ENCODE measurements around the gene GRIN1. TPM values are rescaled to one million over a fixed set of nuclear protein-coding genes. Genes with fewer than 3 reads are reported as not detected.
"Not testable (repeated sequence)": the region's sequence is repeated elsewhere in the genome, so short reads cannot be mapped to it uniquely, and the experiment has no call there.

Gene GRIN1
- total RNA-seq, 2 donors from 2014 or later: 0.46 to 0.47 TPM

DNA sequence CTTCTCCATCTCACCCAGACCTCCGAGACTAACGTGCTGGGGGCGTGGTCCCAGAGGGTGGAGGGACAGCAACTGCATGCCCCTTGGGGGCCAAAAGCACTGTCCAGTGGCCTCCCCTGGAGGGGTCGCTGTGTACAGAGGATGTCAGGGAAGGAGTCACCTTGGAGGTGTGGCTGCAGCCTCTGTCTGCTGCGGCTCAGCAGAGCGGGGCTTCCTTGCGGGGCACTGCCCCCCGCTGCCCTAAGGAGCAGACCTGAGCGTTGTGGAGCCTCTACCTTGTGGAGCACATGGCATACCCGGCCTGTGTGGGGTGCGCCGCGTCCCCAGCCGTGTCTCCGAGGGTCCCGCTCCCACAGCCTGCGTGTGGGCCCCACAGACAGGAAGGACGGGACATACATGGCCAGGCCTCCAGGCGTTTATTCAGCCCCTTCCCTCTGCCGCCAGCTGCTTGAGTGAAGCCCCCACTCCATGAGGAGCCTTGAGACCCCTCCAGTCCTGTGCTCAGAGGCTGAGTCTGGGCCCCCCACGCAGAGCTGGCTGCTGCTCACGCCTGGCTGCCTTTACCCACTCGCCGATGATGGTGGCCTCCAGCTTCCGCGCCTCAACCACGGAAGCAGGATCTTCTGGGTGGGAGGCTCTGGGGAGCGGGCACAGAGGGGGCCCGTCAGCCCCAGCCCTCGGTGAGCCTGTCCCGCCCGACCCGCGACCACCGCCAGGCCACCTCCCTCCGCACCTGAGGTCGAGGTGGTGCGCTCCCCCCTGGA lies 28.6 kb upstream of the GRIN1 start:
- ATAC-seq: no peak
- intact Hi-C loops (cut with DNase I, micrococcal nuclease): loop anchor here in 1 of 2 donors (10.0 kb wide), 1 partner anchor 124 kb away; the partner anchor contains the start of gene SLC34A3

DNA sequence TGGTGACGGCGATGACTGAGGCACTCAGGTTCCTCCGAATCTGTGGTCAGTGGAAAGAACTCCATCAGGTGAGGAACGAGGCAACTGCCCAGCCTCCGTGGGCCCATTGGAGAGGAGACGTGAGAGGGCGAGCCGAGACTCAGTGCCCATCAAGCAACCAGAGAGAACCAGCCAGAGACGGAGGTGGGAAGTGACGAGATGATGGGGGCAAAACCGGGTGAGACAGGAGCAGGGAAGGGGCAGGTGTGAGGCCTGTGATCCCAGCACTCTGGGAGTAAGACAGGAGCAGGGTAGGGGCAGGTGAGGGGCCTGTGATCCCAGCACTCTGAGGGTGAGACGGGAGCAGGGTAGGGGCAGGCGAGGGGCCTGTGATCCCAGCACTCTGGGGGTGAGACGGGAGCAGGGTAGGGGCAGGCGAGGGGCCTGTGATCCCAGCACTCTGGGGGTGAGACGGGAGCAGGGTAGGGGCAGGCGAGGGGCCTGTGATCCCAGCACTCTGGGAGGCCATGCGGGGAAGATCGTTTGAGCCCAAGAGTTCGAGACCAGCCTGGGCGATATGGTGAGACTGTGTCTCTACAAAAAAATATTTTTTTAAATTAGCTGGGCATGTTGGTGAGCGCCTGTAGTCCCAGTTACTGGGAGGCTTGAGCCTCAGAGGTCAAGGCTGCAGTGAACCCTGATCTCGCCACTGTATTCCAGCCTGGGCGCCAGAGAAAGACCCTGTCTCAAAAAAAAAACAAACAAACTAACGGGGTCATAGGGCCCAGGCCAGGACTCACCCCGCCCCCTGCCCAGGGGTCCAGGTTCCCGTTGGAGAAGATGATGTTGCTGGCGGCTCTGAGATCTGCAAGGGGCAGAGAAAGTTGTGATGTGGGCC lies 27.8 kb upstream of the GRIN1 start:
- ATAC-seq: no peak
- intact Hi-C loops (cut with DNase I, micrococcal nuclease): loop anchor here in 1 of 2 donors (10.0 kb wide), 1 partner anchor 124 kb away; the partner anchor contains the start of gene SLC34A3

More for the DNA sequence above, 28.6 kb upstream of the GRIN1 start:
- no peak for DNase-seq

DNA sequence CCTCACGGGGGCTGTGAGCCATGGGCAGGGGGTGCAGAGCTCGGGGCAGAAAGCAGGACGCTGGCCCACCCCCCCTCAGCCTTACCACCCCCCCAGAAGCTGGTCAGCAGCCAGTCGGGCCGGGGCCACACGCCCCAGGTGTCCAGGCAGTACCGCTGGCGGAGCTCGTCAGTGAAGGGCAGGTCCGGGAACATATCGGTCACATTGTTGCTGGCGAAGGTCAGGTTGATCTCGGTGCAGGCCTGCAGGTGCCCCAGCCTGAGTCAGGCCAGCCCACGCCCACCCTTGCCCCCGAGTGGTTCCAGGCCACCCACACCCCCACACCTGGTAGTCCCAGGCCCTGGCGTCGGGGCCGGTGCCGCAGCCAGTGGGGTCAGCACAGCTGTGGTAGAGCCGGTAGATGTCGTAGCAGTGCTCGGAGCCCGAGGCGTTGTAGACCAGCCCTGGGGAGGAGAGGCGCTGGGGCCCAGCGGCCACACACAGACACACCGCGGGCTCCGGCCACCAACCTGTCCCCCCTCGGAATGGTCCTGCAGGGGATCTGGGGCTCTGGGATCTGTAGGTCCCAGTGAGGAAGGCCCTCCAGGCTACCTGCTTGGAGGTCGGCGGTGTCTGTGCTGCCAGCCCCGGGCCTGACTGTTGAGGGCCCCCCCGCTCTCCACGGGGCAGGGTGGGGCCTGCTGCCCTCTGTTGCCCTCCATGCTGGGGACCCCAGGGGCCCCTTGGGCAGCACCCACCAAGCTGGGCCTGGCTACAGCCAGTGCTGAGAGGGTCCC lies 27.0 kb upstream of the GRIN1 start:
- DNase-seq (no peak), ATAC-seq (no peak)
- intact Hi-C loops (cut with DNase I, micrococcal nuclease): loop anchor here in 1 of 2 donors (10.0 kb wide), 1 partner anchor 123 kb away; the partner anchor contains the start of gene SLC34A3

More for the DNA sequence above, 27.8 kb upstream of the GRIN1 start:
- DNase-seq: no peak

DNA sequence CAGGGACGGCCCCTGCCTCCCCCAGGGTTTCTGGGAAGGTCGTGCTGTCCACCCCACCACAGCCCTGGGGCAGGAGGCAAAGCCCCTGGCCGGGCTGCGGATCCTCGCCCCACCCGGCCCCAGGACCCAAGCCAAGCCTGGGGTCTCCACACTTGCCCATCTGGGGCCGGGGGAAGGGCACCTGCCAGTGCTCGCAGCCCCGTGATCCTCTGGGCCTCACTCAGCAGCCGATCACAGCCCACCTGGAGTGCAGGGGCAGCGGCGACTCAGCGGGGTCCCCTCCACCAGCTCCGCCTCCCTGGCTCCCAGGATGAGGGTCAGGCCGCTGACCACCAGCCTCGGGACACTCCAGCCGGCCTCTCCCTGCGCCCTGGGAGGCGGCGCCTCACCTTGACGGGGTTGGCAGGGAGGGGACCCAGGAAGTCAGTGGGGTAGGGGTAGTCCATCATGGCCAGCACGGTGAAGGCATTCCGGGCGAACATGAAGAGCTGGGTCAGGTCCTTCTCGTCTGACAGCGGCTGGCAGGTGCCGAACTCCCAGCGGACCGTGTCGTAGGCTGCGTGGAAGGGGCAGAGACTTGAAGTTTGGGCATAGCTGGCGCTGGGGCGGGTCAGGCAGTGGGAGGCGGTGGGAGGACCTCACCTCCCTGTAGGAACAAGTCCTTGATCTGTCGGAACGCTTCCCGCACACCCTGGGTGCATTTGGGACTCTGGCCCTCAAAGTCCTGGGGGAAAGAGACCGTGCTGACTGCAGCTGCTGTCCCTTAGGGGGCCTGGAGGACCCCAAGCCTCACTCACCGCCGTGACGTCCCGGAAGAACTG lies 26.2 kb upstream of the GRIN1 start:
- DNase-seq (no peak), ATAC-seq (no peak)
- intact Hi-C loops (cut with DNase I, micrococcal nuclease): loop anchor here in 1 of 2 donors (10.0 kb wide), 1 partner anchor 122 kb away; the partner anchor contains the start of gene SLC34A3

DNA sequence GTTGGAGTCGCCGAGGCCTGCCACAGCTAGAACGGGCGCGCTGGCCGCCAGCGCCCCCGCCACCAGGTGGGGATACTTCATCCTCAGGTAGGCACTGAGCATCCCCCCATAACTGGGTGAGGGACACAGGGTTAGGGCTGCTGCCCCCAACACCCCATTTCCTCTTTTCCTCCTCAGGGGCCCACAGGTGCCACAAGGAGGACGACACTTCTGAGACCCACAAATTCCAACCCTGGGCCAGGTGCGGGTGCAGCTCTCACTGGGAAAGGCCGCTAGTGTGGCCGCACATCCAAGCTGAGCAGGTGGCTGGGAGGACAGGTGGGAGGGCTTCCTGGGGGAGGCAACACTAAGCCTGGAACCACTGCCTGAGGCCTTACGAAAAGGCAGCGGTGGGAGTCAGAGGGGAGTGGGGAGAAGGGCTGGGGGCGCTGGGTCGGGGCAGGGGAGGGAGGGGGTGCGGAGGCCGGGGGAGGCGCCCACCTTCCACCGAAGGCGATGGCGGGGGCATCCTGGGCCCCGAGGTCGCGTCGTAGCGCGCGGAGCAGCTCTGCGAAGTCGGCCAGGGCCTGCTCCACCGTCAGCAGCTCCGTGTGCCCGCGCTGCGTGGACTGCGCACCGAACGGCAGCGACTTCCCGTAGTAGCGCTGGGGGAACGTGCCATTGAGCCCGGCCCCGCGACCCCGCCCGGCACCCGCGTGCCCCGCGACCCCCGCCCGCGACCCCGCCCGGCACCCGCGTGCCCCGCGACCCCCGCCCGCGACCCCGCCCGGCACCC lies 25.4 kb upstream of the GRIN1 start:
- intact Hi-C loops (cut with DNase I, micrococcal nuclease): loop anchor here in 1 of 2 donors (10.0 kb wide), 1 partner anchor 121 kb away; the partner anchor contains the start of gene SLC34A3
- no peak for DNase-seq
- no peak for ATAC-seq

DNA sequence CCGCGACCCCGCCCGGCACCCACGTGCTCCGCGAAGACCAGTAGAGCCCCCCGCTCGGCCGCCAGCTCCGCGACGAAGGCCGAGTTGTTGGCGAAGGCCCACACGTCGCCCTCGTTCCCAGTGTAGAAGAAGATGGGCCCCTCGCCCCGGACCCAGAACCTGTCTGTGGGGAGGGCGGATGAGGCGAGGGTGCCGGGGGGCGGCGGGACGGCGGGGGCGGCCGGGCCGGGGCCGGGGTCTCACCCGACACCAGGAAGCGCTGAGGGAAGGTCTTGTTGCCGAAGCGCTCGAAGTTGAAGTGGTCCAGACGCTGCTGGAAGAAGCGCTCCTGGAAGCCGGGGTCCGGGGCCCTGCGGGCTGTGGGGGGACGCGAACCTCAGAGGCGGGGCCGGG lies 24.7 kb upstream of the GRIN1 start:
- ATAC-seq: peak; percentile 7
- DNase-seq: no peak
- intact Hi-C loops (cut with DNase I, micrococcal nuclease): loop anchor here in 1 of 2 donors (10.0 kb wide), 1 partner anchor 121 kb away; the partner anchor contains the start of gene SLC34A3

DNA sequence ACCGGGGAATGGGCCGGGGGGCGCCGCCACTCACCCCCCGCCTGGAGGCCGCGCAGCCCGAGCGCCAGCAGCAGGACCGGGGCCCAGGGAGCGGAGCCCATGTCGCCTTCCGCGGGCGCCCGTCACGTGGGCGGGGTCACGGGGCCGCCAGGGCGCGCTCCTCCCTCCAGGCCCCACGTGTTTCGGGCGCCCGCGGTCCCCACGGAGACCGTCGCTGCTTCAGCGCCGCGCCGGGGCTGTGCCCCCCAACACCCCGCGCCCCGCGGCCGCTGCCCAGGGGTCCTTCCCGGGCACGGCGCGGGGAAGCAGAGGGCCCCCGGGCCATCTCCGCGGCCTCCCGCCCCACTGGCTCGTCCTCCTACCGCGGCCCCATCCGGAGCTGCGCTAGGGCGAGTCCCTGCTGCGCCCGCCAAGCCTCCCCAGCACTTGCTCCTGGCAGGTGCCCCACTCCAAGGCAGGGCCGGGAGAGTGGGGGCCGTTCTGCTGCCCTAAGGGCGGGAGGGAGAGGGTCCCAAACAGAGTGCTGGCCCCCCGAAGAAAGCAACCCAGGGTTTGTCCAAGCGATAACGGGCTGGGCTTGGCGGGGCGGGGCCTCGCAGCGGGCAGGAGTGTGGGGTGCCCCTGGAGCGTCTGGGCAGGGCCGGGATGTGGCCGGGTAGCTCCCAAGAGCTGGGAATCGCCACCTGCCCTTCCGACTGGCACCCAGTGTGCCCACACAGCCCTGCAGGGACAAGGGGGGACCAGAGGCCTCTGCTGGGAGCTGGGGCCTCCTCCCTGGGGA lies 24.2 kb upstream of the GRIN1 start, which contains the start of gene DPP7:
TSS of gene DPP7 (minus strand) at position 121 of the 781 bp plus-strand sequence. CDS start at position 101, 20 bp downstream.
- intact Hi-C loops (cut with DNase I, micrococcal nuclease): loop anchor here in 1 of 2 donors (10.0 kb wide), 1 partner anchor 120 kb away; the partner anchor contains the start of gene SLC34A3

DNA sequence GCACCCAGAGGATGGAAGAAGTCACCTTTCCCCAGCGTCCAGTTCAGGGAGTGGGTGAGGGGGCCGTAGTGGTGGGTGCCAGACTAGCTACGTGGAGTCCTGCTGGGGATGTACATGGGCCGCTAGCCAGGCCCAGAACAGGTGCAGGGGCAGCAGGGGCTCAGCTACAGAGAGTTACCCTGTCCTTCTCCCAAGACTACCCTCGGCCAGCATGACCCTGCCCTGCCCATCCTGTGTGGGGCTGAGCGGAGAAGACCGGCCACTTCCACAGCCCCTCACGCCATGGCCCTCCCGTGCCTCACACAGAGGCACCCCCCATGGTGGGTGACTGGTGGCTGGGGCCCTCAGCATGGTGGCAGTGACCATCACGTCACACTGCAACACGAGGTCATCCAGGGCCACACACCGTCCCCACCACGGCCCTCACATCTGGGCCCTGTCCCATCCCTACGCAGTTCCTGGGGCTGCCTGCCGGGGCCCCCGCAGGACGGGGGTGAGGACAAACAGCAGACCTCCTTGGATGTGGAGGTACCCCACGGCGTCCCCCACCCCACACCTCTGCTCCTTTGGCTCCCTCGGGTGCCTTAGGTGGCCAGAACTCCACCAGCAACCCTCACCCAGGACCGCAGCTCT lies 23.4 kb upstream of the GRIN1 start:
- no peak for DNase-seq
- intact Hi-C loops (cut with DNase I, micrococcal nuclease): loop anchor here in 1 of 2 donors (10.0 kb wide), 1 partner anchor 119 kb away; the partner anchor contains the start of gene SLC34A3
- ATAC-seq: no peak

More for the DNA sequence above, 24.2 kb upstream of the GRIN1 start, which contains the start of gene DPP7:
- ATAC-seq (peak; percentile 91), DNase-seq (peak; percentile 58 to 84)

DNA sequence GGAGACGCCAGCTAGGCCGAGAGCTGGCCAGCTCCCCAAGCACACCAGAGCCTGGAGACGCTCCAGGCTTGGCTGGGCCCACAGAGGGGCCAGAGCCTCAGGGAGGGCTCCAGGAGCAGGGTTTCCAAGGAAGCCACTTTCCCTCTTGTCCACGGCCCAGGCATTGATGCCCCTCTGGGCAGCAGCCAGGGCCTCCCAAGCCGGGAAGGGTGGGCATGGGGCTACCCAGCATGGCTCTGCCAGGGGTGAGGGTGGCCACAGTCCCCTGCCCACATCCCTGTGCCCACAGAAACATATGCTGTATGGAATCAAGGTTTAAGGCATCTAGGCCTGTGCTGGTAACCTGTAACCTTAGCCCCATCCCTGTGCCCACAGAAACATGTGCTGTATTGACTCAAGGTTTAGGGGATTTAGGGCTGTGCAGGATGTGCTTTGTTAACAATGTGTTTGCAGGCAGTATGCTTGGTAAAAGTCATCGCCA lies 22.9 kb upstream of the GRIN1 start:
- DNase-seq (no peak), ATAC-seq (no peak)
- intact Hi-C loops (cut with DNase I, micrococcal nuclease): loop anchor here in 1 of 2 donors (10.0 kb wide), 1 partner anchor 119 kb away; the partner anchor contains the start of gene SLC34A3

DNA sequence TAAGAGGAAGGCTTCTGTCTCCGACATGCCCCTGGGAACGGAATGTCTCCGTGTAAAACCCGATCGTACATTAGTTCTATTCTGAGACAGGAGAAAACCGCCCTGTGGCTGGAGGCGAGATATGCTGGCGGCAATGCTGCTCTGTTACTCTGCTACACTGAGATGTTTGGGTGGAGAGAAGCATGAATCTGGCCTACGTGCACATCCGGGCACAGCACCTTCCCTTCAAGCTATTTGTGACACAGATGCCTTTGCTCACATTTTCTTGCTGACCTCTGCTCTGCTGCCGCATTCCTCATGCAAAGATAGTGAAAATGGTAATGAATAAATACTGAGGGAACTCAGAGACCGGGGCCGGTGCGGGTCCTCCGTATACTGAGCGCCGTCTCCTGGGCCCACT lies 22.2 kb upstream of the GRIN1 start:
- DNase-seq: no peak
- intact Hi-C loops (cut with DNase I, micrococcal nuclease): loop anchor here in 1 of 2 donors (10.0 kb wide), 1 partner anchor 118 kb away; the partner anchor contains the start of gene SLC34A3

DNA sequence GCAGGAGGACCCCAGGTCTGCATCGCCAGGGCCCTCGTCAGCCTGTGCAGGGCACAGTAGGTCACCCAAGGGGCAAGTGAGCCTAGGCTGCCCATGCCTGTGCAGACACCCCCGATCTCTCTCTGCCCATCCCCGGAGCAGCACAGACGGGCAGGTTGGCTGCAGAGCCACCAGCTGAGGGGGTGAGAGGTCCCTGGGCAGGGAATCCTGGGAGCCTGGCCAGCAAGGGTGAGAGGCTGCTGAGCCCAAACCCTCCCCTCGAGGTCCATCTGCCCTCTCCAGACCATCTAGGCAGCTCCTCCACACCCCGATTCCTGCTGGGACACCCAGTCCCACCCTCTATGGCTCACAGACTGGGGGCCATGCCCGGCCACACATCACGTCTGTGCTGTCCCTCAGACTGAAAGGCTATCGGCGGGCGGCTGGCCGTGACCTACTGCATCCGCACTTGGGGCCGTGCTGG lies 21.7 kb upstream of the GRIN1 start:
- ATAC-seq (no peak), DNase-seq (no peak)
- intact Hi-C loops (cut with DNase I, micrococcal nuclease): loop anchor here in 1 of 2 donors (10.0 kb wide), 1 partner anchor 118 kb away; the partner anchor contains the start of gene SLC34A3

More for the DNA sequence above, 22.2 kb upstream of the GRIN1 start:
- no peak for ATAC-seq

DNA sequence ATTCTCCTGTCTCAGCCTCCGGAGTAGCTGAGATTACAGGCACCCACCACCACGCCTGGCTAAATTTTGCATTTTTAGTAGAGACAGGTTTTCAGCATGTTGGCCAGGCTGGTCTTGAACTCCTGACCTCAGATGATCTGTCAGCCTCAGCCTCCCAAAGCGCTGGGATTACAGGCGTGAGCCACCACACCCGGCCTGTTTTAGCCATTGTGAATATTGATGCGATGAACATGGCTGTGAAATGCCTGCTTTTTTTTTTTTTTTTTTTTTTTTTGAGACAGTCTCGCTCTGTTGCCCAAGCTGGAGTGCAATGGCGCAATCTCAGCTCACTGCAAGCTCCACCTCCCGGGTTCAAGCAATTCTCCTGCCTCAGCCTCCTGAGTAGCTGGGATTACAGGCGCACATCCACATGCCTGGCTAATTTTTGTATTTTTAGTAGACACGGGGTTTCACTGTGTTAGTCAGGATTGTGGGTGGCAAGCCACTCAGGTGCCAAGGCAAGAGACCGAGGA lies 20.8 kb upstream of the GRIN1 start:
- not testable (repeated sequence) for DNase-seq, ATAC-seq
- intact Hi-C loops (cut with DNase I, micrococcal nuclease): loop anchor here in 1 of 2 donors (10.0 kb wide), 1 partner anchor 117 kb away; the partner anchor contains the start of gene SLC34A3

DNA sequence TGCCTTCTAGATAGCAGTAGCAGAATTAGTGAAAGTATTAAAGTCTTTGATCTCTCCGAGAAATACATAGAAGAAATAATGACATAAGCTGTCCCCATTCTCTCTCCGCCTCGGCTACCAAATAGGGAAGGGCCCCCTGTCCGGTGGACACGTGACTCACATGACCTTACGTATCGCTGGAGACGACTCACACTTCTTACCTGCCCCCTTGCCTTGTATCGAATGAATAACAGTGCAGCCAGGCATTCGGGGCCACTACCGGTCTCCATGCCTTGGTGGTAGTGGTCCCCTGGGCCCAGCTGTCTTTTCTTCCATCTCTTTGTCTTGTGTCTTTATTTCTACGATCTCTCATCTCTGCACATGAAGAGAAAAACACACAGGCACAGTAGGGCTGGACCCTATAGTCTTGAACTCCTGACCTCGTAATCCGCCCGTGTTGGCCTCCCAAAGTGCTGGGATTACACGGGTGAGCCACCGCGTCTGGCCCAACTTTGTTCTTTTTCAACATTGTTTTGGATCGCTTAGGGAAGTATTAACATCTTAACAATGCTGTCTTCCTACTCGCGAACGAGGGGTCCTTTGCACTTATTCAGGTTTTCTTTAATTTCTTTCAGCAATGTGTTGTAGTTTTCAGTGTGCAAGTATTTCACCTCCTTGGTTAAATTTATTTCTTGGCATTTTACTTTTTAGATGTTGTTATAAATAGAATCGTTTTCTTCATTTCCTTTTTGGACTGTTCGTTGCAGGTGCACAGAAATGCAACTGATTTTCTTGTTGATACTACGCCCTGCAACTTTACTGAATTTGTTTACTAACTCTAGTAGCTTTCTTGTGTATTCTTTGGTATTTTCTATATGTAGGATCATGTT lies 16.8 kb upstream of the GRIN1 start:
- intact Hi-C loops (cut with DNase I, micrococcal nuclease): loop anchor here in 1 of 2 donors (5.0 kb wide), 1 partner anchor 105 kb away; the partner anchor contains the start of genes CYSRT1 and RNF224
- not testable (repeated sequence) for ATAC-seq, DNase-seq
